Activated naive CD4-positive, alpha-beta T cell treated with anti-CD3 and anti-CD28 coated beads for 36 hours (primary cell): ENCODE measurements around the gene SCFD2. TPM values are rescaled to one million over a fixed set of nuclear protein-coding genes. Genes with fewer than 3 reads are reported as not detected.

Source experiments
- CTCF ChIA-PET: fragments of 350-600 bp; sonication (Branson Sonifier 250); formaldehyde crosslinking; loops from one replicate; lab custom pipeline; 2021; ENCODE audit warnings: antibody characterized with exemption; lab: Charles Lee
- DNase-seq: peaks from one replicate; pipeline ENCODE4 v3.0.0-alpha.2; 2020
- H3K27ac Mint-ChIP-seq: one replicate; pipeline ENCODE4 v1.8.0; 2021; ENCODE audit warnings: mild to moderate bottlenecking, mixed read lengths
- H3K27me3 Mint-ChIP-seq: one replicate; pipeline ENCODE4 v1.8.0; 2021; ENCODE audit warnings: low read depth, mixed read lengths
- H3K36me3 Mint-ChIP-seq: one replicate; pipeline ENCODE4 v1.8.0; 2021; ENCODE audit warnings: low read depth, mixed read lengths
- H3K4me1 Mint-ChIP-seq: one replicate; pipeline ENCODE4 v1.8.0; 2021; ENCODE audit warnings: low read depth, mixed read lengths
- H3K4me3 Mint-ChIP-seq: one replicate; pipeline ENCODE4 v1.8.0; 2021; ENCODE audit warnings: mild to moderate bottlenecking, moderate library complexity, mixed read lengths
- H3K9me3 Mint-ChIP-seq: one replicate; pipeline ENCODE4 v1.8.0; 2021; ENCODE audit warnings: mixed read lengths
- intact Hi-C: fragments of 100-400 bp; cut with micrococcal nuclease; formaldehyde crosslinking; loops from one replicate; pipeline ENCODE4 v1.15.1; 2023
- total RNA-seq, 2 experiments: library from RNA; stranded (reverse); gene quantifications; one replicate each; pipeline ENCODE4 v1.2.3, GENCODE V29; 2021

Gene SCFD2
- total RNA-seq, 2 experiments from 2014 or later: 14.3 to 15.1 TPM

- Mint-ChIP-seq H3K36me3 (peaks cover 4% of the 10 kb centered on the region), H3K27me3 (no peaks in the 10 kb centered on the region), H3K4me1 (peaks cover 19% of the 10 kb centered on the region), H3K27ac (no peak overlapping the region), H3K4me3 (no peak overlapping the region), H3K9me3 (no peaks in the 10 kb centered on the region)
- intact Hi-C loops: no loop called here
- no peak for DNase-seq
- CTCF ChIA-PET: no interaction called here
Measured at GRCh38 chr4:53007024-53007423, 358.8 kb downstream of the SCFD2 start.

- Mint-ChIP-seq H3K27me3 (no peaks in the 10 kb centered on the region), H3K9me3 (no peaks in the 10 kb centered on the region), H3K4me1 (peaks cover 8% of the 10 kb centered on the region), H3K36me3 (peaks cover 4% of the 10 kb centered on the region), H3K27ac (no peak overlapping the region), H3K4me3 (no peak overlapping the region)
- CTCF ChIA-PET: no interaction called here
- no peak for DNase-seq
- intact Hi-C loops: no loop called here
Measured at GRCh38 chr4:53005808-53006207, 360.1 kb downstream of the SCFD2 start.

- CTCF ChIA-PET: no interaction called here
- intact Hi-C loops: no loop called here
- Mint-ChIP-seq H3K4me3 (no peak overlapping the region), H3K9me3 (no peaks in the 10 kb centered on the region), H3K27ac (no peak overlapping the region), H3K36me3 (peaks cover 4% of the 10 kb centered on the region), H3K27me3 (no peaks in the 10 kb centered on the region), H3K4me1 (peaks cover 5% of the 10 kb centered on the region)
- no peak for DNase-seq
Measured at GRCh38 chr4:53005149-53005546, 360.7 kb downstream of the SCFD2 start.

GRCh38 chr4:53004497-53005148 lies 361.2 kb downstream of the SCFD2 start:
- no peak for DNase-seq
- peaks cover 5% of the 10 kb centered on the region for H3K36me3 Mint-ChIP-seq
- no peak overlapping the region for H3K4me3 Mint-ChIP-seq
- intact Hi-C loops: no loop called here
- no peaks in the 10 kb centered on the region for H3K27me3 Mint-ChIP-seq
- H3K4me1 Mint-ChIP-seq: peaks cover 3% of the 10 kb centered on the region
- no peaks in the 10 kb centered on the region for H3K9me3 Mint-ChIP-seq
- CTCF ChIA-PET: interaction anchor here (1.2 kb wide), 1 partner anchor 25 kb away, joined by 3 read pairs; no protein-coding TSS in a partner anchor
- H3K27ac Mint-ChIP-seq: no peak overlapping the region

- Mint-ChIP-seq H3K4me3 (no peak overlapping the region), H3K9me3 (no peaks in the 10 kb centered on the region), H3K27me3 (no peaks in the 10 kb centered on the region), H3K4me1 (peaks cover 4% of the 10 kb centered on the region), H3K36me3 (peaks cover 6% of the 10 kb centered on the region), H3K27ac (no peak overlapping the region)
- DNase-seq: no peak
- intact Hi-C loops: no loop called here
- CTCF ChIA-PET: interaction anchor here (1.2 kb wide), 1 partner anchor 25 kb away, joined by 3 read pairs; no protein-coding TSS in a partner anchor
Measured at GRCh38 chr4:53003959-53004358, 361.9 kb downstream of the SCFD2 start.

- DNase-seq: no peak
- Mint-ChIP-seq H3K4me3 (no peak overlapping the region), H3K9me3 (no peaks in the 10 kb centered on the region), H3K27ac (no peak overlapping the region), H3K36me3 (peaks cover 3% of the 10 kb centered on the region), H3K4me1 (peaks cover 4% of the 10 kb centered on the region), H3K27me3 (no peaks in the 10 kb centered on the region)
- CTCF ChIA-PET: interaction anchor here (0.6 to 1.9 kb wide), 2 partner anchors 15 to 16 kb away, joined by 3 to 5 read pairs; no protein-coding TSS in a partner anchor
- intact Hi-C loops: no loop called here
Measured at GRCh38 chr4:53000560-53000959, 365.3 kb downstream of the SCFD2 start.

GRCh38 chr4:52999626-53000025 lies 366.2 kb downstream of the SCFD2 start:
- Mint-ChIP-seq H3K9me3 (no peaks in the 10 kb centered on the region), H3K27me3 (no peaks in the 10 kb centered on the region), H3K4me3 (no peak overlapping the region), H3K27ac (no peak overlapping the region), H3K4me1 (peaks cover 4% of the 10 kb centered on the region), H3K36me3 (peaks cover 3% of the 10 kb centered on the region)
- CTCF ChIA-PET: interaction anchor here (1.9 kb wide), 1 partner anchor 15 kb away, joined by 5 read pairs; no protein-coding TSS in a partner anchor
- intact Hi-C loops: no loop called here
- DNase-seq: no peak

- Mint-ChIP-seq H3K27ac (no peak overlapping the region), H3K9me3 (no peaks in the 10 kb centered on the region), H3K4me1 (peaks cover 4% of the 10 kb centered on the region), H3K4me3 (no peak overlapping the region), H3K36me3 (peaks cover 9% of the 10 kb centered on the region), H3K27me3 (no peaks in the 10 kb centered on the region)
- CTCF ChIA-PET: no interaction called here
- DNase-seq: no peak
- intact Hi-C loops: no loop called here
Measured at GRCh38 chr4:52998413-52998812, 367.4 kb downstream of the SCFD2 start.

- intact Hi-C loops: no loop called here
- H3K27me3 Mint-ChIP-seq: no peaks in the 10 kb centered on the region
- peaks cover 10% of the 10 kb centered on the region for H3K36me3 Mint-ChIP-seq
- no peak overlapping the region for H3K27ac Mint-ChIP-seq
- DNase-seq: no peak
- CTCF ChIA-PET: interaction anchor here (0.8 kb wide), 1 partner anchor 12 kb away, joined by 3 read pairs; no protein-coding TSS in a partner anchor
- no peak overlapping the region for H3K4me3 Mint-ChIP-seq
- peaks cover 4% of the 10 kb centered on the region for H3K4me1 Mint-ChIP-seq
- no peaks in the 10 kb centered on the region for H3K9me3 Mint-ChIP-seq
Measured at GRCh38 chr4:52997132-52997416, 368.8 kb downstream of the SCFD2 start.

GRCh38 chr4:52996261-52997131 lies 369.4 kb downstream of the SCFD2 start:
- Mint-ChIP-seq H3K36me3 (peaks cover 12% of the 10 kb centered on the region), H3K4me1 (peaks cover 4% of the 10 kb centered on the region), H3K27ac (no peak overlapping the region), H3K4me3 (no peak overlapping the region), H3K9me3 (peaks cover 3% of the 10 kb centered on the region), H3K27me3 (no peaks in the 10 kb centered on the region)
- intact Hi-C loops: no loop called here
- CTCF ChIA-PET: no interaction called here
- no peak for DNase-seq

- Mint-ChIP-seq H3K4me3 (no peak overlapping the region), H3K36me3 (peaks cover 15% of the 10 kb centered on the region), H3K4me1 (peaks cover 4% of the 10 kb centered on the region), H3K9me3 (peaks cover 3% of the 10 kb centered on the region), H3K27me3 (no peaks in the 10 kb centered on the region), H3K27ac (no peak overlapping the region)
- CTCF ChIA-PET: no interaction called here
- DNase-seq: no peak
- intact Hi-C loops: no loop called here
Measured at GRCh38 chr4:52995360-52996030, 370.4 kb downstream of the SCFD2 start.

GRCh38 chr4:52994567-52994966 lies 371.3 kb downstream of the SCFD2 start:
- intact Hi-C loops: no loop called here
- Mint-ChIP-seq H3K4me3 (no peak overlapping the region), H3K36me3 (peaks cover 13% of the 10 kb centered on the region), H3K27me3 (no peaks in the 10 kb centered on the region), H3K9me3 (peaks cover 3% of the 10 kb centered on the region), H3K27ac (no peak overlapping the region), H3K4me1 (peaks cover under 1% of the 10 kb centered on the region)
- DNase-seq: no peak
- CTCF ChIA-PET: no interaction called here
